Frontal cortex (tissue), 4 donors: ENCODE measurements around the gene KRTAP4-16. TPM values are rescaled to one million over a fixed set of nuclear protein-coding genes. Genes with fewer than 3 reads are reported as not detected.
"Not testable (repeated sequence)": the region's sequence is repeated elsewhere in the genome, so short reads cannot be mapped to it uniquely, and the experiment has no call there.

Experiments
- DNase-seq, 2 donors: peaks; one replicate each; pipeline ENCODE4 v3.0.0; 2012; ENCODE audit warnings: low spot score in 2 of 2
- FAIRE-seq: peaks from 2 replicates; lab custom pipeline; 2012; peaks lifted over from hg19 to GRCh38; lab: Jason Lieb, UNC
- total RNA-seq: library from RNA; depleted of rRNA; stranded (reverse); fragments of >200 nt; gene quantifications from one replicate; pipeline ENCODE4 v1.2.3, GENCODE V29; 2014
- donor health status: control.
- donor health status: control.
- donor health status: control.

Gene KRTAP4-16
- total RNA-seq, 1 donor from 2014 or later: not detected

- DNase-seq, FAIRE-seq: not testable (repeated sequence)
Measured at GRCh38 chr17:41083427-41083826, 18.6 kb downstream of the KRTAP4-16 start.

GRCh38 chr17:41082626-41083025 lies 19.4 kb downstream of the KRTAP4-16 start:
- FAIRE-seq (no peak), DNase-seq (no peak)

GRCh38 chr17:41076788-41077187 lies 25.2 kb downstream of the KRTAP4-16 start:
- DNase-seq (no peak), FAIRE-seq (no peak)

- FAIRE-seq: no peak
Measured at GRCh38 chr17:41073676-41074075, 28.3 kb downstream of the KRTAP4-16 start.

GRCh38 chr17:41071606-41072360 lies 30.2 kb downstream of the KRTAP4-16 start:
- FAIRE-seq (no peak), DNase-seq (no peak)

More at GRCh38 chr17:41073676-41074075, 28.3 kb downstream of the KRTAP4-16 start:
- DNase-seq: no peak

GRCh38 chr17:41069031-41069430 lies 33.0 kb downstream of the KRTAP4-16 start:
- no peak for FAIRE-seq
- DNase-seq: no peak

- DNase-seq: no peak
- no peak for FAIRE-seq
Measured at GRCh38 chr17:41067281-41067680, 34.7 kb downstream of the KRTAP4-16 start.

GRCh38 chr17:41065829-41066624 lies 36.0 kb downstream of the KRTAP4-16 start, which contains the start of gene KRTAP2-4:
Gene KRTAP2-4, minus strand, starts transcription at chr17:41065879. Its CDS starts 34 bp downstream, at chr17:41065845.
- FAIRE-seq: no peak
- DNase-seq: no peak

GRCh38 chr17:41065016-41065689 lies 36.9 kb downstream of the KRTAP4-16 start:
- FAIRE-seq, DNase-seq: not testable (repeated sequence)

- DNase-seq (no peak), FAIRE-seq (no peak)
Measured at GRCh38 chr17:41064301-41064700, 37.7 kb downstream of the KRTAP4-16 start.

- no peak for DNase-seq
- FAIRE-seq: no peak
Measured at GRCh38 chr17:41063449-41063848, 38.6 kb downstream of the KRTAP4-16 start.

GRCh38 chr17:41061964-41062363 lies 40.0 kb downstream of the KRTAP4-16 start:
- FAIRE-seq: no peak
- DNase-seq: no peak

GRCh38 chr17:41060052-41060604 lies 41.9 kb downstream of the KRTAP4-16 start, which contains the start of gene KRTAP2-3:
Gene KRTAP2-3, minus strand, starts transcription at chr17:41060114. Its CDS starts 64 bp downstream, at chr17:41060050.
- DNase-seq (no peak), FAIRE-seq (no peak)

- DNase-seq, FAIRE-seq: not testable (repeated sequence)
Measured at GRCh38 chr17:41059276-41060051, 42.5 kb downstream of the KRTAP4-16 start.

GRCh38 chr17:41058741-41059140 lies 43.3 kb downstream of the KRTAP4-16 start:
- FAIRE-seq: no peak
- no peak for DNase-seq

GRCh38 chr17:41057547-41057946 lies 44.5 kb downstream of the KRTAP4-16 start:
- no peak for FAIRE-seq
- DNase-seq: no peak

GRCh38 chr17:41055130-41055529 lies 46.9 kb downstream of the KRTAP4-16 start, which contains the start of gene KRTAP2-2:
Gene KRTAP2-2, minus strand, starts transcription at chr17:41055230. Its CDS starts 19 bp downstream, at chr17:41055211.
- FAIRE-seq: not testable (repeated sequence)

GRCh38 chr17:41054556-41054955 lies 47.5 kb downstream of the KRTAP4-16 start:
- FAIRE-seq, DNase-seq: not testable (repeated sequence)

More at GRCh38 chr17:41055130-41055529, 46.9 kb downstream of the KRTAP4-16 start, which contains the start of gene KRTAP2-2:
- DNase-seq: not testable (repeated sequence)

- no peak for DNase-seq
- FAIRE-seq: no peak
Measured at GRCh38 chr17:41054025-41054424, 48.0 kb downstream of the KRTAP4-16 start.
